Stimulated activated CD4-positive, alpha-beta T cell treated with anti-CD3 and anti-CD28 coated beads, Interleukin-2, amount 100 ng/mL, for 48 hours (primary cell): ENCODE results near the gene KRT82.

Experiments used
- DNase-seq, 2 donors: peaks; one replicate each; pipeline ENCODE4 v3.0.0-alpha.2; 2020

The KRT82 gene

DNA sequence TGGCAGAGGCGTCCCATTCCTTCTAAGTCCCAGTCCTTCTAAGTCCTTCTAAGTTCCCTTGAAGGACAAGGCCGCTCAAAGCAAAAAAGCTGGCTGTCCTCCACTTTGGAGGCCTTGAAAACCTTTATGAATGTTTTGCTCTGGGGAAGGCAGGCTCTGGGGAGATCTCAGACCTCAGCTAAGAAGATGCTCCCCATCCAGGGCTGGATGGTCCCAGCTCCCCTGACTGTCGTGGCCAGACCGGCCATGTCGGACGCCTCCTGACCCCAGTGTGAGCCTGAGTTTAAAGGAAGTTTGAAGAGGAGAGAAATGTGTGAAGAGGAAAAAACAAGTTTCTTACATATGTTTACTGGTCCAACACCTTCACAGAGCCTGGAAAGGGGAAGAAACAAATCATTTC lies 26.6 kb downstream of the KRT82 start:
- DNase-seq, result no peak

DNA sequence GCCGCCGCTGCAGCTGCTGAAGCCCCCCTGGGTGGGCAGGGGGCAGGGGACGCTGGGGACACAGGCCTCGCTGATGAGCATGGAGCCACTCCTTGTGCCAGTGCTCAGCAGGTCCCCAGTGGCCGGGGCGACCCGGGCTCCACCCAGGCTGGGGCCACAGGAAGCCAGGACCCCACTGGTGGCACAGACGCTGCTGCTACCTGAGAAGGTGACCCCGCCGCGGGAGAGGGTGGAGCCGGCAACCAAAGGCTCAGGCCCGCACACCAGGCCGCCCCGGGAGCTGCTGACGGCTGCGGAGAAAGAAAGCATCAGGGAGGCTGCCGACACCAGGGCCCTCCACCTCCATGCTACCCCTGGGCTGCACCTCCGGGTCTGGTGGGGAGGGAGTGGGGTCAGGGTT lies 28.0 kb downstream of the KRT82 start:
- no peak for DNase-seq

DNA sequence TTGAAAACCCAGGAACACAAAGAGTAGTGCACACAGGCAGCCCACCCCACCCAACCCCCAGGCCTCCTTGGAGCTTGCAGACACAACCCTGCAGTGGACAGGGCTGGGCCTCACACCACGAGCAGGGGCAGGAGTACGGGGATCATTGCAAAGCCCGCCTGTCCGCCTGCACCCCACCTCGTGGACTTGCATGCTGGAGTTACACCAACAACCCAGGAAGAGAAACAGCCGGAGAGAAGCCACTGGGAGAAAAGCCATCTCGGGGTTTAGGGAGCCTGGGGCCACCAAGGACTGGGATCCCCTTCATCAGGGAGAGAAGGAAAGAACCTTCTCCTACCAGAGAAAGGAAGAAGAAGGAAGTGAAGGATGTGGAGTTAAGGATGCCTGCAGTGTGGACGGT lies 28.9 kb downstream of the KRT82 start:
- DNase-seq, result no peak

DNA sequence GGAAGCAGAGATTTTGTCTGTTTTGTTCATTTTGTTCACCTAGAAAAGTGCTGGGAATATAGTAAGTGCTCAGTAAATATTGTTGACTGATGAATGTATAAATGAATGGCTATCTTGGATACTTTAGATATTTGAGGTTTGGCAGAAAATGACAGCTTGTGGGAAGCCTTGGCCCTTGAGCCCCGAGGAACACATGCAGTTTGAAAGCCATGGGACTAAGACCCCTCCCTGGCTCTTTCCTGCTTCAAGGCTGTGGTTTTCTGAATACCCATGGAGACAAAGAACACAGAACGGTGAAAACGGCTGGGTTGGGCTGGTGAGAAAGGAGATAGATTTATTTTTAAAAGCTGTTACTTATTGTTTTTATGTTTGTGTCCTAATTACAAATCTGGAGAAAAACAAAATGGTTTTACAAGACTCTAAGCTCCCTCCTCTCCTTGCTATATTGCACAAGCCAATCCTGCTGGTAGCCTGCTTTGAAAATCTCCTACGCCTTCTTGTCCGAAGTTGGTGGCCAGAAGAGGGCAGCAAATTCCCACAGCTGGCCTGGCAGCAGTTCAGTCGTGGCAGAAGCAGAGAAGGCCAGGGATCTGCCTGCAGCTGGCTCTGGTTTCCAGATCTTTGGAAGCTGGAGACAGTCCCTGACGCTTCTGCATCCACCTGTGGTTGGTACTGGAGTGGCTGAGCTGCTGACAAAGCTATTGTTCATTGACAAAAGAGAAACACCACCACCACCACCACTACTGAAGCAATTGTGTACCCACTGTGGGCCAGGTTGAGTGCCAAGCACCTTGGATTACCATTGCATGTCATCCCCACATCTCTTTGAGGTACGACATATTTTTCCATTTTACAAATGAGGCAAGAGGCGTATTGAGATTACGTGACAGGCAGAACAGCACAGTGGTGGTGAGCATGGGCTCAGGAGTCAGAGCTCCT lies 33.6 kb downstream of the KRT82 start:
- DNase-seq, result peak; percentile 41 to 52

DNA sequence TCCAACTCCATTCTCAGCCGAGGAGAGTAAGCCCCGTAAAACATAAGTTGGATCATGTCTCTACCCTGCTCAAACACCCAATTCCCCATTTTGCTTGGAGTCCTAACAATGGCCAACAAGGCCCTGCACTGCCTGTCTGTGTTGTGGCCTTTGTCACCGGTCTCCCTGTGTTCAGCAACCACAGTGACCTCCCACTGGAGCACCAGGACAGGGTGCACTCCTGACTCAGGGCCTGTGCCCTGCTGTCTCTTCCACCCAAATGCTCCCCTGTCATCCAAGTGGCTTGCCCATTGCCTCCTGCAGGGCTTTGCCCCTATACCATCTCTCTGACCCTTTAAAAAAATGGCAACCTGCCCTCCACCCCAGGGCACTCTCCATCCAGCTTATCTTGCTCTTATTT lies 34.4 kb downstream of the KRT82 start:
- DNase-seq, result no peak

DNA sequence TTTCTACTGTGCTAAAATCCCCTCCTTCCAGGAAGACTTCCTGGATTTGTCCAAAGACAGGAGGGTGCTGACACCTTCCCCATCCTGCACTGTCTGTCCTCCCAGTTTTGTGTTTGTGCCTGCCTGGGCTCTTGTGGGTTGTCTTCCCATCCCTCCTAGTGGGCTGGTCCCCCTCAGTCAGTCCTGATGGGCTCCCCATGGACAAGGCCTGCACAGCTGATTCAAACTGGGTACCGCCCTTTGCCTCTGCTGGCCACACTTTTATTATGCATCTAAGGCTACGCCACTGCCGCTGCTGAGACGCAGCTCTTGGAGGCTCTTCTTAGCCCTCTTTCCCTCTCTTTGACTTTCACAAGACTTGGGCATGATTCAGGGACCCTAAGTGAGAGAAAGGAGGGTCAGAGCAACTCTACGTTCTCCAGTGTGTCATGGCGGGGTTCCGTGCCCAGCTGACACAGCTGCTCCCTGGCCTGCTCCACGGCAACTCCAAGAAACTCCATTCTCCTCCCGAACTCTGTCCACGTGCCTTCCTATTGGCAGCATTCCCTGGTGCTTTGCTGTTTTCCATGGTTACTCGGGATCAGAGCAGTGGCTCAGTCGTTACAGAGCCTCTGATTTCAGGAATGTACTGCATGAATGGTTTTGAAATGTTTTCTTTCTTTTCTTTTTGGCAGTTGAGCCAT lies 35.1 kb downstream of the KRT82 start:
- DNase-seq, result no peak

DNA sequence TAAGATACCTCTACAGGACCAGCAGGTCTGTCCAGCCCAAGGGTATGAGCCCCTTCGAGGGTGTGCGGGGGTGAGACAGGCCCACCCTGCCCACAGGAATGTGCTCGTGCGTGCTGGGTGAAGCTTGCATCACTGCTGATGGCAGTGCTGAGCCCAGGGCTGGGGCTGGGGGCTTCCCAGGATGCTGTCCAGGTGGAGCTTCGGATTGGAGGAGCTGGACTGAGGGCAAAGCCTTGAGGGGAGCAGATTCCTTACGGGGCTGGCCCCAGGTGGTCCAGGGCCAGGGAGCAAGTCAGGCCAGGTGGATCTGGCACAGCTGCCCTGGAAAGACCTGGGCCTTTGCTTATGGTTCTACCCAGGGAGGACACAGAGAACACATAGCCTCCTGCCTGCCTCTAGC lies 36.3 kb downstream of the KRT82 start:
- no peak for DNase-seq

DNA sequence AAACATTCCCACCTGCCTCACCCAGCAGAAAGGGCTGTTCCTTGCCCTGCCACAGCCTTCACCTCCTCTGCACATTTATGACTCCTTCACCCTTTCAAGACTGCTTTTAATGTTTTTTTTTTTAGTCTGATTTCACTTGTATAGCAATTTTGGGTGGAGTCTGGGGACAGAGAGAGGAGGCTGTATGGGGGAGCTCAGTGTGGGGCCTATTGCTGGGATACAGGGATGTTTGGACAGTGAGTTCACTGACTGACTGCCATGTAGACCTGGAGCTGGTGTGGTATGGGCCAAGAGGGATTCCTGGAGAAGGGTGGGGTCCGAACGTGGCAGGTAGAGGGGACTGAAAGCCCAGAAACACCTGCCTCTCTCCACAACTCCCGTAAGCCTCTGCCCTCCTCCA lies 36.9 kb downstream of the KRT82 start:
- no peak for DNase-seq

DNA sequence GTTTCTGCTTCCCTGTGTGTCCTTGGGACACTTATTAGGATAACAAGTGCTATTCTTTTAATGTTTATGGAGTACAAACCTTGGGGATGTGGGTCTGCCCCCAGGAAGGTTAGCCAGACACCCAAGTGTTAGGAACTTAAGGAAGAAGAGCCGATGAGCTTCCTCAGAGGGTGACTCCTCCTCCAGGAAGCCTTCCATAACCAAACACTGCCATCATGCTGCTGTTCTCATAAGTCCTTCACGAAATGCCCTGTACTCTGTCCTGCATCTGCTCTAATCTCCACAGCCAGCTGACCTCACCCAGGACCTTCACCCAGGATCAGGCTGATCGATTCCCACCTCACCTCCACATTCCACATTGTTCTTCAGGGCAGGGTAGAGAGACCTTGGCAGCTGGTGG lies 37.6 kb downstream of the KRT82 start:
- no peak for DNase-seq

DNA sequence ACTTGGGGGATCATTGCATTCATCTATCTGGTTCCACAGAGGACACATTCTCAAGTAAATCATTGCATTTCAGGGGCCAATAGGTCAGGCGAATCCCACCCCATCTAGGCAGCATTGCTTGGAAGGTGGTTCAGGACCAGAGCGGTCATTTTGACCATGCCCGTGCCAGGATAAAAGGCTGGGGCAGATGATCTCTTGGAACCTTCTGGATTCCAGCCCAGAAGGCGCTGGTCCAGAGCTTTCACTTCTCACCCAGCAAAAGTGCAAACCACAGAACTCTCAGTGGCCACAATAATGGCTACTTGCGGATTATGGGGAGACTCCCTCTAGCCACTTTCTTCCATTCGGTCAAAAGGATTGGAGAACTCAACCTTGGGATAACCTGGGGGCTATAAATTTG lies 38.3 kb downstream of the KRT82 start:
- DNase-seq, result no peak

DNA sequence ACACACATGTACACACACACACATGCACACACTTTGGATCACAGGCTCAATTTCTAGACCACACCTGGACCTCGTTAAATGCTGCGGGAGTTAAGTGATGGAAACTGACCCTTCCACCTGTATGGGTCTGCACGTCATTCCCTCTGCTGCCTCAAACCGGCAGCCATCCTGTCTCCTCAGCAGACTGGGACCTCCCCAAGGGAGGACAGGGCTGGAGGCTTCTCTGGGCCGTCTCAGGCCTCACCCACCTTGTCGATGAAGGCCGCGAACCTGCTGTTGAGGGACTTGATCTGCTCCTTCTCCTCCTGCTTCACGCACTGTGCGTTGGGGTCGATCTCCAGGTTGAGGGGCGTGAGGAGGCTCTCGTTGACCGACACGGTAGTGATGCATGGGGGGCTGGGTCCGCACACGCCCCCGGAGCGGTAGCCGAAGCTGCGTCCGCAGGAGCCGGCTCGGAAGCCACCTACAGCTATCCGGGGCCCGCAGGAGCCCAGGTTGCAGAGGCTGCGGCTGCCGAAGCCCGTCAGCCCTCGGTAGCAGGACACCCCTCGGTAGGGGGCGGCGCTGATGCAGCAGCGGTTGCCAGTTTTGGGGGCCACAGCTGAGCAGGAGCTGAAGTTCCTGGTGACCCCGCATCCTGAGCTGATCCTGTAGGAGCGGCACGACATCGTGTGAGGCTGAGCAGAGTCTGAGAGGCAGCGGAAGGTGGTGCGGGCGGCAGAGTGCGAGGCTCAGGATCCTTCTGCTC lies 39.2 kb downstream of the KRT82 start, which contains the start of gene KRT85:
KRT85 (minus strand) TSS at position 744 of the 748 bp plus-strand sequence; CDS start at position 668, 76 bp downstream.
- DNase-seq, result no peak

DNA sequence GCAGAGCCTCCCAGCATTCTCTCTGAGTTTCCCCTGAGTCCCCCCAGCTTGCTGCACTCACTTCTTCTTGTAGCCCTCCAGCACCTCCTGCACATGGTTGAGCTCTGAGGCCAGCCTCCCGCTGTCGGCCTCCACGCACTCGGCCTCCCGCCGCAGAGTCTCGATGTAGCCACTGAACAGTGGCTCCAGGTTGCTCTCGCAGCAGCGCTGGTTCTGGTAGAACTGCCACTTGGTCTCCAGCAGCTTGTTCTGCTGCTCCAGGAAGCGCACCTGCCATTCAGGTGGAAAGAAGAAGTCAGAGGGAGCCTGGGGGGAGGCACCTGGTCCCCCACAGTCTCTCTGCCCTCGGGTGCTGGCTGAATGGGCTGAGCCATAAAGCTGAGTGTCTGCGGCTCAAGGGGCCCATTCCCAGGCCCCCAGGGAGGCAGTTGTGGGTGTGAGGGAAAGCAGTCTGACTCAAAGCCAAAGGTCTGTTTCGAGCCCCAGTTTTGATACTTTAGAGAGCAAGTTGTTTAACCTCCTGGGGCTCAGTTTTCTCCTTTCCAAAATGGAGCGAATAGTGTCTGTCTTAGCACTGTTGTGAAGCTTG lies 41.1 kb downstream of the KRT82 start:
- no peak for DNase-seq

DNA sequence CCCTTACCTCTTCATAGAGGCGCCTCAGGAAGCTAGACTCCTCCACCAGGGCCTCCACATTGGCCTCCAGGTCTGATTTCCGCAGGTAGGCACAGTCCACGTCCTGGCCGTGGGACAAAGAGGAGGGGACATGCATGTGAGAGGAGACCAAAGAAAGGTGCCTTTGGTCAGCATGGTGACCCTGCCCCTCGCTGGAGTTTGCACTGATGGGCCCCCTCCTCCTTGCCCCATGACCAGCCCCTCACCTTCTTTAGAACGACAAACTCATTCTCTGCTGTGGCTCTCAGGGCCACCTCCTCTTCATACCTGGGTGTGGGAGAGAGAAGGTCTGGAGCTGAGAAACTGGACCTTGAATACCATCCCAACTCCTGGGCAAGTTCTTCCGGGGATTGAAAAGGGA lies 42.1 kb downstream of the KRT82 start:
- no peak for DNase-seq

DNA sequence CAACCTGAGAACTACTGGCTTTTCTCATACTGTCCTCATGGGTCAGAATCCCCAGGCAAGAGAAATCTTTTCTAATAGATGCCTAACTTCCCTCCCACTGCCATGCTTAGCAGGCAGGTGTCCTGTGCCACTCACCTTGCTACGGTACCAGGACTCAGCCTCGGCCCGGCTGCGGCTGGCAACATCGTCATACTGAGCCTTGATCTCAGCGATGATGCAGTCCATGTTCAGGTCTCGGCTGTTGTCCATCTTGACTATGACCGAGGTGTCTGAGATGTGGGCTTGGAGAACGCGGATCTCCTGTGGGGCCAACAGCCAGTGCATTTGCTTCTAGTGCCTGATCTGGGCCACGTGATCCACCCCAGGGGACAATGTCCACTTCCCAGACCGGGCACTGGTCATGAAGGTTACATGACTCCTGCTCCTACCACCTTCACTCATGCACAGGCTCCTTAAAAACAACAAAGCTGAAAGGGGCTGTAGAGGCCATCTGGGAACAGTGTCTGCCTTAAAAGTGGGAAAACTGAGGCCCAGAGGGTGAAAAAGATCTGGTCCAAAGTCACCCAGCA lies 42.9 kb downstream of the KRT82 start:
- DNase-seq, result no peak

DNA sequence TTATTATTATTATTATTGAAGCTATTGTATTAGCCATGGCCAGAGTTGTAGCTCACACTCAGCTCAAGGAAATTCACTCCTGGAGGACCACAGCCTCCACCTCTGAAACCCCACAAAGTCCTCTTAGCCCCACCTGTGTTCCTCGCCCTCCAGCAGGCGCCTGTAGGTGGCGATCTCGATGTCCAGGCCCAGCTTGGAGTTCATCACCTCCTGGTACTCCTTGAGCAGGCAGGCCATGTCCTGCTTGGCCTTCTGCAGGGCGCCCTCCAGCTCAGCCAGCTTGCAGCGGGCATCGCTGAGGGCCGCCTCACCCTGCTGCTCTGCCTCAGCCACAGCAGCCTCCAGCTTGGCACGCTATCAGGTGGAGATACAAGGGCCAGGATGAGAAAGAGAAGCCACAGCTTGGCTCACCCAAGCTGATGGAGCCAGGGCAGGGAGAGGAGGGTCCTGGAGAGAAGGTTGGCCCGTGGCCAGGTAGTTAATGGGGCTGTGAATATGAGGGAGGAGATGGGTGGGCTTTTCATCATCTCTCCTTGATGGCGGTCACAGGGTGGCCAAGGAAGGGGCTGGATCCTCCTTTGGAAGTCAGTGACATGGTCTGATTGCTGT lies 43.9 kb downstream of the KRT82 start:
- DNase-seq, result no peak

DNA sequence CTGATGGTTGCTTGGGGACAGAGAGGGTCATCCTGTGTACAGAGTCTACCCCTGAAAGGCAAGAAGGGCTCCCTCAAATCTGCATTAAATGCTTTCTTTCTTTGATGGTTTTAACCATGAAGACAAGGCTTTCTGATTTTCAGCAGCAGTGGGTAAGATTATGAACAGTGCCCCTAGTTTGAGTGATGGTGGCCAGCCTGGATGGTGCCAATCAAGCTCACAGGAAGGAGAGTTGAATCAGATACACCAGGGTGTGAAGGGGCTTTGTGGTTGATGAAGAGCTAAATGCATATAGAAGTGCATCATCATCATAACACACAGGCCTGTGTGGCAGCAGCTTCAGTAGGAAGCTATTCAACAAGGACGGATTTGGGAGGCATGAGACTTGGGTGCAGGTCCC lies 44.6 kb downstream of the KRT82 start:
- no peak for DNase-seq

DNA sequence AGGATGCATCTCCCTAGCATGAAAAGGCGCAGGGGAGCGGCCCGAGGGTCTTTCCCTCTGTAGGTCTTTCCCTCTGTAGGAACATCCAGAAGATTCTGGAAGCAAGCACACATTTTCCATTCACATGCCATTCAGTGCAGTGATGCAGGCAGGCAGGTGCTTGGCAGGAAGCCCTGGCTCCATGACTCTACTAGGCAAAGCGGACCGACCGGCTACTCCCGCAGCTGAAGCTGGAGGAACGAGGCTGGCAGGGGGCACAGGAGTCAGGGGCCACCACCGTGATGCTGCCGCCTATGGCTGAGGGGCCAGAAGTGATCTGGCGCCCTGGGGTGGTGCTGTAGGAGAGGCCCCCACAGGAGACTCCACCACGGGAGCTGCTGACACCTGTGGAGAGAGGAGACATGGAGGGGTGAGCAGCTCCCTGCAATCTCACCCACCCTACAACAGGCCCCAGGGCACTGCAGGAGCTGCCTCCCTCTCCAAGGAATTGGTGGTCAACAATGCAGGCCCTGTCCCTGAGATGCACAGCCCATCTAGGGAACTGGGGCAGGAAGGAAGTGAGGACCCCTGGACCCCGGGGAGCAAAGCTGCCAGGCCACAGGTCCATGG lies 45.4 kb downstream of the KRT82 start:
- DNase-seq, result no peak

DNA sequence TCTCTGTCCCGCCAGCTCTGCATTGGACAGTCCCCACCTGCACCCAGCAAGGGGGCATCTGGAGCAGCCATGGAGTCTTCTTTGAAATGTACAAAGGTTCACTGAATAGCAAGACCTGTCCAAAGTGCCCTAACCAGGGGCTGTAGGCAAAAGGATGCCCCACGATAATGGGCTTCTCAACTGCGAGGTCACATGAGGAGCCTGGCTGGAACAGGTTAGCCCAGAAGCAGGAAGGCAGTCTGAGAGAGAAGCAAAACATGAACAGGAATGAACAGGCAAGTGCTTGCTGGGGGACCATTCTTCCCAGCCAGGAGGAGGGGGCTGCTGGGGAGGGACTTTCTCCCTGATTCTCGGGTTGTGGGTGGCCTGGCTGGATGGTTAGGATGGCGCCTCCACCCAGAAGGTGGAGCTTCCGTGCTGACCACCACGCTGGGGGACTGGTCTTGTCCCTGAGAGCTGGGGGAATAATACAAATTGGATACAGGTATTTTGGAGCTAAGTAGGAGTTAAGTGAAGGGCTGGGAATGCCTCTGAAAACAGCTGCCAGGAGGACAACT lies 46.0 kb downstream of the KRT82 start:
- no peak for DNase-seq

DNA sequence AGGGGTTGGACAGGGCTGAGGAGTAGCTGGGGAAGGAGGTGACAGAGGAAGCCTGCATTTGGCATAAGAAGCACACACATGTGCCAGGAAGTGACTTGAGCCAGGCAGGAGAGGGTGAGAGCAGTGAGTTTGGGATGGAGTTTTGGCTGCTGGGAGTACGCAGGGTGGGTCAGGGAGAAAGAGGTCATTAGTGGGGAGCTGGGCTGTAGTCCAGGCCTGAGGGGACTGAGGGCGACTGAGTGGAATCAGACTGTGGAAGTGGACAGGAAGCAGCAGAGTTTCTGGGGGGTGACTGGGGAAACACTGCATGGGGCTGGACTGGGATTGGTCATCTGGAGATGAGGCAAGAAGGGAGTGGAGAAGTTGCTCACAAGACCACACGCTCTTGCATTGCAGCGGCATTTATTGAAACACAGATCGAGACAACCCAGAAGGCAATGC lies 46.5 kb downstream of the KRT82 start:
- no peak for DNase-seq

DNA sequence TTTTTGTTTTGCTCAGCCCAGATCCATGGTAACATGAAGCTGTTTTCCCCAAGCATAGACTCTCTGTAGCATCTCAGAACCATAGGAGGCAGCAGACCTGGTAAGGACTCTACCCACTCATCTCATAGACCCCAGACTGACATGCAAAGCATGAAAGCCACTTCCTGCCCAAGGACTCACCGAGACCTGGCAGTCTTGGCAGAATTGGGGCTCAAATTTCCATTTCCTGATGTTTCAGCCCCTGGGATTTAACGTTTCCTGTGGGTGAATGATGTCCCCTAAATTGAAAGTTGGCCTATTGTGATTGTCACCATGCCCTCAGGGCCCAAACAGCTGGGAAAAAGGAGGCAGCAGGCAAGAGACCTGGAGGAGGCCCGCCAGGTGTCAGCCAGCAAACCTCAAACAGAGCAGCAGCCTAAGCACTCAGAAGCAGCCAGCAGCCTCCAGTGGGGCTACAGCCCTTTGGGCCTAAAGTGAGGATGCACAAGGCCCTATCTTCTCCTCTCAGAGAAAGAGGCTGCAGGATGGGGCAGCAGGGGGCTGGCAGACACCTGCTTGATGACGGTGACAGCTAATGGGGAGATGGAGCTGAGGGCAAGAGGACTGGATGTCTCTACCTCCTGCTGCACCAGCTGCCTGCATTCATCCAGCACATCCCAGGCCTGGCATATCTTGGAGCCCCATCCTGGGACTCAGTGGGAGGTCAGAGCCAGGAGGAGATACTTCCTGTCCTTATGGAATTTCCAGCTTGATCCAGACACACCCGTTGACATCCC lies 47.4 kb downstream of the KRT82 start:
- DNase-seq, result no peak
